GM13977 (cell line): Measurements from ENCODE around the gene CEP170.
"Not testable (repeated sequence)": the region's sequence is repeated elsewhere in the genome, so short reads cannot be mapped to it uniquely, and the experiment has no call there.

Source experiments
- DNase-seq: peaks from one replicate; pipeline ENCODE4 v3.0.0; 2012; ENCODE audit warnings: low spot score
- in situ Hi-C: fragments of 300-500 bp; cut with MboI; formaldehyde crosslinking; loops from one replicate; pipeline ENCODE4 v1.12.0; 2022; ENCODE audit warnings: low sequenced_read_pairs, low pct_unique_long_range_greater_than_20kb, mixed read lengths, inconsistent platforms; ENCODE audit not compliant: unreplicated experiment
- TF ChIP-seq, protein P1 (sequence below): IDR thresholded peaks from 2 replicates; pipeline ENCODE4 v1.5.1; 2012; ENCODE audit warnings: mild to moderate bottlenecking, control low read depth; ENCODE audit not compliant: insufficient read depth; ENCODE audit errors: extremely low read depth, missing control alignments

The CEP170 gene

DNA sequence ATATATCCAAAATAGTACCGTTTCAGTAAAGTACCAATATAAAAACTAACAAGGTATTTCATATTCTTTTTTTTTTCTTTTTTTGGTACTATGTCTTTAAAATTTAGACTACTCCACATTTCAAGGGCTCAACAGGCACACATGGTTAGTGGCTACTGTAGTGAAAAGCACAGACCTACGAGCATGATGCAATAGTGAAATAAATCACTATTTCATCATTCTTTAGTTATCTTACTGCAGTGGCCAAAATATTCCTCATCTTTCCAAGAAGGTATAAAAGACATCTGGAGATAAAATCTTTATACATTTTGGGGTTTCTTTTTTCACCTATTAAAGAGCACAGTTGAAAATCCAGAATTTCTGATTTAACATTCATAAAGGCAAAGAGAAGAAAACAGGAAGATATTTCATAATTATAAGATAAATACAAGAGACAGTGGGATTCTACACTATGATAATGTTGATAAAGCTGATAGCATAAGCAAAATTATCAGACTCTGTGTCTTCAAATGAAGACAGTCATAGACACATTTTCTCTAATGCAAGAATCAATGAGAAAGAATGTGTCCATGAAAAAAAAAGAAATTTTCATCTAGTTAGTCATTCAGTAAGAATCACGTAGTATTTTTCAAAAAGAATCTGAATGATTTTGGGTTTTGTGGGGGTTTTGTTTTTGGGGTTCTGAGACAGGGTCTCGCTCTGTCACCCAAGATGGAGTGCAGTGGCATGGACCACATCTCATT is 41.9 kb downstream of the CEP170 start:
- TF ChIP-seq, protein P1, sequence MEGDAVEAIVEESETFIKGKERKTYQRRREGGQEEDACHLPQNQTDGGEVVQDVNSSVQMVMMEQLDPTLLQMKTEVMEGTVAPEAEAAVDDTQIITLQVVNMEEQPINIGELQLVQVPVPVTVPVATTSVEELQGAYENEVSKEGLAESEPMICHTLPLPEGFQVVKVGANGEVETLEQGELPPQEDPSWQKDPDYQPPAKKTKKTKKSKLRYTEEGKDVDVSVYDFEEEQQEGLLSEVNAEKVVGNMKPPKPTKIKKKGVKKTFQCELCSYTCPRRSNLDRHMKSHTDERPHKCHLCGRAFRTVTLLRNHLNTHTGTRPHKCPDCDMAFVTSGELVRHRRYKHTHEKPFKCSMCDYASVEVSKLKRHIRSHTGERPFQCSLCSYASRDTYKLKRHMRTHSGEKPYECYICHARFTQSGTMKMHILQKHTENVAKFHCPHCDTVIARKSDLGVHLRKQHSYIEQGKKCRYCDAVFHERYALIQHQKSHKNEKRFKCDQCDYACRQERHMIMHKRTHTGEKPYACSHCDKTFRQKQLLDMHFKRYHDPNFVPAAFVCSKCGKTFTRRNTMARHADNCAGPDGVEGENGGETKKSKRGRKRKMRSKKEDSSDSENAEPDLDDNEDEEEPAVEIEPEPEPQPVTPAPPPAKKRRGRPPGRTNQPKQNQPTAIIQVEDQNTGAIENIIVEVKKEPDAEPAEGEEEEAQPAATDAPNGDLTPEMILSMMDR, result no peak
- no peak for DNase-seq
- in situ Hi-C loops, result no loop called here

DNA sequence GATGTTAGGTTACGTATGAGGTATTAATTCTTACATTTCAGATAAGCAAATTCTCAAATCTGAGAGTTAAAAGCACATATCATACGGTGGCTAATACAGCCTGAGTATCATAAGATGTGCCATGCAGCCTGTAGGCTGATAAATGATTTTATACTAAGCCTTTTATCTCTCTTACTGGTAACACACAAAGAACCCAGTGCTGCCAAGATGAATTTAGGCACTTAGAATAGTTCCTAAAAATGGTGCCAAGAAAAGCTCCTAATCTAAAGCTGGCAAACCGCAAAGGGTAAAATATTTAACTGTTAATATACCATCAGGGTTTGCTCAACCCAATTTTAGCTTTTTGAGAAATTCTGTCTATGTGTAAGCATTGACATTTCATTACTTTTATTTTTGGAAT is 43.1 kb downstream of the CEP170 start:
- in situ Hi-C loops, DNase-seq: not testable (repeated sequence)

GRCh38 chr1:243205026-243205501 is 50.0 kb downstream of the CEP170 start:
- in situ Hi-C loops, DNase-seq: not testable (repeated sequence)

GRCh38 chr1:243204336-243204735 is 50.7 kb downstream of the CEP170 start:
- DNase-seq, in situ Hi-C loops: not testable (repeated sequence)

- in situ Hi-C loops, DNase-seq: not testable (repeated sequence)
Observed at GRCh38 chr1:243203196-243203595, 51.9 kb downstream of the CEP170 start.

DNA sequence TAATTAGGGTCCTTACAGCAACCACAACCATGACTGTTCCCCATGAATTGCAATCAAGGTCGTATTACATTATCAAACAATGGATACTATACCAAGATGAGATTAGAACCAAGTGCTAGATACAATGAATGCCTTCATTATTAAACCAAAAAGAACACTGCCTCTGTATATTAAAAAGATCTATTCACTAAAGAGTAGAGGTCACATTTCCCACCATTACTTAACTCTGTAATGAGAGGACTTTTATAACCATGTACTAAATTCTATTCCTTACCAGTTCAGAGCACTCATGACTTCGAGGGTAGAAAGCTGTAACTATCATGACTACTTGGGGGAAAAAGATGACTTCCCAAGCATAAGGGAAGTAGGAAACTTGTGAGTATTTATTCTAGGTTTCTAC is 53.8 kb downstream of the CEP170 start:
- DNase-seq, in situ Hi-C loops: not testable (repeated sequence)

GRCh38 chr1:243197524-243197923 is 57.6 kb downstream of the CEP170 start:
- DNase-seq, in situ Hi-C loops: not testable (repeated sequence)

GRCh38 chr1:243193330-243193729 is 61.8 kb downstream of the CEP170 start:
- DNase-seq, in situ Hi-C loops: not testable (repeated sequence)

GRCh38 chr1:243186201-243186995 is 68.7 kb downstream of the CEP170 start:
- DNase-seq, in situ Hi-C loops: not testable (repeated sequence)

- DNase-seq, in situ Hi-C loops: not testable (repeated sequence)
Observed at GRCh38 chr1:243184787-243185186, 70.3 kb downstream of the CEP170 start.

DNA sequence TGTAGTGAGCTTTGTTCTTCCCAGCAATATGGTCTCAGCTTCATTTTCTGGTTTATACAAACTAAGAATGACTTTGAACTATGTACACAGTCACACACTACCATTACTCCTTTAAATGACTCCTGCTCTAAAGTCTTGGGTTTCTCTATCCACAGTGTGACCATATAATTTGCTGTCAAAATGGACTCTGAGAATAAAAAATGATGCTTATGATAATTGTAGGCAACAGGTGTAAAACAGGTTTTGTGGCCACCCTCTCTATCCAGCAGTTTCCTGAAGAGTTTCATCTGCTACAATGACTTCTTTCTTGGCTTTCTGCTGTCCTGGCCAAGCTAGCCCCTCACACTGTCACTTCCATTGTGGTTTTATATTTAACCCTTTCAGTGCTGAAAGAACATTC is 71.4 kb downstream of the CEP170 start:
- DNase-seq, in situ Hi-C loops: not testable (repeated sequence)

- DNase-seq, in situ Hi-C loops: not testable (repeated sequence)
Observed at GRCh38 chr1:243183176-243183575, 71.9 kb downstream of the CEP170 start.
